ENCODE results near the gene SENP7. TPM values are rescaled to one million over a fixed set of nuclear protein-coding genes. Genes with fewer than 3 reads are reported as not detected.

Gene SENP7
- total and polyA plus RNA-seq, 2 experiments from 2014 or later = 5.0 to 9.0 TPM

DNA sequence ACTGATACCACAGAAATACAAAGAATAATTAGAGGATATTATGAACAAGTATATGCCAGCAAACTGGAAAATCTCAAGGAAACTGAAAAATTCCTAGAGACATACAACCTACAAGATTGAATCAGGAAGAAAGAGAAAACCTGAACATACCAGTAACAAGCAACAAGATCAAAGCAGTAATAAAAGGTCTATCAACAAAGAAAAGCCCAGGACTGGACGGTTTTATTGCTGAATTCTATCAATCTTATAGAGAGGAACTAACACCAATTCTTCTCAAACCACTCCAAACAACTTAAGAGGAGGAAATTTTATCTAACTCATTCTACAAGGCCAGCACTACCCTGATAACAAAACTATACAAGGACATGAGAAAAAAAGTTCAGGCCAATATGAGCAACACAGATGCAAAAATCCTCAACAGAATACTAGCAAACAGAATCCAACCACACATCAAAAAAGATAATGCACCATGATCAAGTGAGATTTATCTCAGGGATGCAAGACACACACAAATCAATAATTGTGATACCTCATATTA is 121.5 kb downstream of the SENP7 start:
- 0 out of 2 replicates have a peak, but pooled peaks cover 2% of the 10 kb centered on the region for H3K9me2 ChIP-seq (ENCODE audit: insufficient read depth)
- Mint-ChIP-seq H3K36me3 (ENCODE audit: low read depth) (no peaks in the 10 kb centered on the region), H3K9me3 (no peaks in the 10 kb centered on the region; the same call in 2 of the 3 replicates), H3K4me1 (no peaks in the 10 kb centered on the region), H3K4me3 (no peak overlapping the region), H3K27ac (no peak overlapping the region), H3K27me3 (ENCODE audit: insufficient read depth, low read depth, poor library complexity) (no peaks in the 10 kb centered on the region)
- H3K27ac ChIP-seq (ENCODE audit: low read depth) = no peak overlapping the region
- no peaks in the 10 kb centered on the region for H3F3A ChIP-seq (replicated peaks; ENCODE audit: low read depth)
- H3K4me2 ChIP-seq = no peak overlapping the region
- H2AFZ ChIP-seq = no peak overlapping the region
- H4K20me1 ChIP-seq (replicated peaks; ENCODE audit: insufficient read depth) = no peaks in the 10 kb centered on the region
- TF ChIP-seq EZH2 (IDR thresholded peaks at IDR 0.05; ENCODE audit: low read depth, unreplicated experiment) (no peak), NANOG (IDR thresholded peaks at IDR 0.05; ENCODE audit: borderline replicate concordance) (no peak), ZNF331 (CRISPR knock-in tag; IDR thresholded peaks at IDR 0.05; ENCODE audit: low read depth) (no peak), EZH2phosphoT487 (IDR thresholded peaks at IDR 0.05; ENCODE audit: unreplicated experiment) (no peak), STAT1 (IDR thresholded peaks at IDR 0.05; ENCODE audit: unreplicated experiment) (no peak), JUNB (IDR thresholded peaks at IDR 0.05; ENCODE audit: unreplicated experiment) (no peak), ZNF114 (CRISPR knock-in tag; IDR thresholded peaks at IDR 0.05) (no peak), POLR2AphosphoS5 (IDR thresholded peaks at IDR 0.05; ENCODE audit: low read depth) (no peak), CREB1 (CRISPR knock-in tag; IDR thresholded peaks at IDR 0.05; ENCODE audit: low read depth) (no peak)
- TF ChIP-seq, protein P1, sequence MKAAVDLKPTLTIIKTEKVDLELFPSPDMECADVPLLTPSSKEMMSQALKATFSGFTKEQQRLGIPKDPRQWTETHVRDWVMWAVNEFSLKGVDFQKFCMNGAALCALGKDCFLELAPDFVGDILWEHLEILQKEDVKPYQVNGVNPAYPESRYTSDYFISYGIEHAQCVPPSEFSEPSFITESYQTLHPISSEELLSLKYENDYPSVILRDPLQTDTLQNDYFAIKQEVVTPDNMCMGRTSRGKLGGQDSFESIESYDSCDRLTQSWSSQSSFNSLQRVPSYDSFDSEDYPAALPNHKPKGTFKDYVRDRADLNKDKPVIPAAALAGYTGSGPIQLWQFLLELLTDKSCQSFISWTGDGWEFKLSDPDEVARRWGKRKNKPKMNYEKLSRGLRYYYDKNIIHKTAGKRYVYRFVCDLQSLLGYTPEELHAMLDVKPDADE (IDR thresholded peaks at IDR 0.05) = no peak
- TF ChIP-seq, protein P2, sequence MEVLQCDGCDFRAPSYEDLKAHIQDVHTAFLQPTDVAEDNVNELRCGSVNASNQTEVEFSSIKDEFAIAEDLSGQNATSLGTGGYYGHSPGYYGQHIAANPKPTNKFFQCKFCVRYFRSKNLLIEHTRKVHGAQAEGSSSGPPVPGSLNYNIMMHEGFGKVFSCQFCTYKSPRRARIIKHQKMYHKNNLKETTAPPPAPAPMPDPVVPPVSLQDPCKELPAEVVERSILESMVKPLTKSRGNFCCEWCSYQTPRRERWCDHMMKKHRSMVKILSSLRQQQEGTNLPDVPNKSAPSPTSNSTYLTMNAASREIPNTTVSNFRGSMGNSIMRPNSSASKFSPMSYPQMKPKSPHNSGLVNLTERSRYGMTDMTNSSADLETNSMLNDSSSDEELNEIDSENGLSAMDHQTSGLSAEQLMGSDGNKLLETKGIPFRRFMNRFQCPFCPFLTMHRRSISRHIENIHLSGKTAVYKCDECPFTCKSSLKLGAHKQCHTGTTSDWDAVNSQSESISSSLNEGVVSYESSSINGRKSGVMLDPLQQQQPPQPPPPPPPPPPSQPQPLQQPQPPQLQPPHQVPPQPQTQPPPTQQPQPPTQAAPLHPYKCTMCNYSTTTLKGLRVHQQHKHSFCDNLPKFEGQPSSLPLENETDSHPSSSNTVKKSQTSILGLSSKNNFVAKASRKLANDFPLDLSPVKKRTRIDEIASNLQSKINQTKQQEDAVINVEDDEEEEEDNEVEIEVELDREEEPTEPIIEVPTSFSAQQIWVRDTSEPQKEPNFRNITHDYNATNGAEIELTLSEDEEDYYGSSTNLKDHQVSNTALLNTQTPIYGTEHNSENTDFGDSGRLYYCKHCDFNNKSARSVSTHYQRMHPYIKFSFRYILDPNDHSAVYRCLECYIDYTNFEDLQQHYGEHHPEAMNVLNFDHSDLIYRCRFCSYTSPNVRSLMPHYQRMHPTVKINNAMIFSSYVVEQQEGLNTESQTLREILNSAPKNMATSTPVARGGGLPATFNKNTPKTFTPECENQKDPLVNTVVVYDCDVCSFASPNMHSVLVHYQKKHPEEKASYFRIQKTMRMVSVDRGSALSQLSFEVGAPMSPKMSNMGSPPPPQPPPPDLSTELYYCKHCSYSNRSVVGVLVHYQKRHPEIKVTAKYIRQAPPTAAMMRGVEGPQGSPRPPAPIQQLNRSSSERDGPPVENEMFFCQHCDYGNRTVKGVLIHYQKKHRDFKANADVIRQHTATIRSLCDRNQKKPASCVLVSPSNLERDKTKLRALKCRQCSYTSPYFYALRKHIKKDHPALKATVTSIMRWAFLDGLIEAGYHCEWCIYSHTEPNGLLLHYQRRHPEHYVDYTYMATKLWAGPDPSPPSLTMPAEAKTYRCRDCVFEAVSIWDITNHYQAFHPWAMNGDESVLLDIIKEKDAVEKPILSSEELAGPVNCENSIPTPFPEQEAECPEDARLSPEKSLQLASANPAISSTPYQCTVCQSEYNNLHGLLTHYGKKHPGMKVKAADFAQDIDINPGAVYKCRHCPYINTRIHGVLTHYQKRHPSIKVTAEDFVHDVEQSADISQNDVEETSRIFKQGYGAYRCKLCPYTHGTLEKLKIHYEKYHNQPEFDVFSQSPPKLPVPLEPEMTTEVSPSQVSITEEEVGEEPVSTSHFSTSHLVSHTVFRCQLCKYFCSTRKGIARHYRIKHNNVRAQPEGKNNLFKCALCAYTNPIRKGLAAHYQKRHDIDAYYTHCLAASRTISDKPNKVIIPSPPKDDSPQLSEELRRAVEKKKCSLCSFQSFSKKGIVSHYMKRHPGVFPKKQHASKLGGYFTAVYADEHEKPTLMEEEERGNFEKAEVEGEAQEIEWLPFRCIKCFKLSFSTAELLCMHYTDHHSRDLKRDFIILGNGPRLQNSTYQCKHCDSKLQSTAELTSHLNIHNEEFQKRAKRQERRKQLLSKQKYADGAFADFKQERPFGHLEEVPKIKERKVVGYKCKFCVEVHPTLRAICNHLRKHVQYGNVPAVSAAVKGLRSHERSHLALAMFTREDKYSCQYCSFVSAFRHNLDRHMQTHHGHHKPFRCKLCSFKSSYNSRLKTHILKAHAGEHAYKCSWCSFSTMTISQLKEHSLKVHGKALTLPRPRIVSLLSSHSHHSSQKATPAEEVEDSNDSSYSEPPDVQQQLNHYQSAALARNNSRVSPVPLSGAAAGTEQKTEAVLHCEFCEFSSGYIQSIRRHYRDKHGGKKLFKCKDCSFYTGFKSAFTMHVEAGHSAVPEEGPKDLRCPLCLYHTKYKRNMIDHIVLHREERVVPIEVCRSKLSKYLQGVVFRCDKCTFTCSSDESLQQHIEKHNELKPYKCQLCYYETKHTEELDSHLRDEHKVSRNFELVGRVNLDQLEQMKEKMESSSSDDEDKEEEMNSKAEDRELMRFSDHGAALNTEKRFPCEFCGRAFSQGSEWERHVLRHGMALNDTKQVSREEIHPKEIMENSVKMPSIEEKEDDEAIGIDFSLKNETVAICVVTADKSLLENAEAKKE (CRISPR knock-in tag; IDR thresholded peaks at IDR 0.05) = no peak
- TF ChIP-seq, protein P3, sequence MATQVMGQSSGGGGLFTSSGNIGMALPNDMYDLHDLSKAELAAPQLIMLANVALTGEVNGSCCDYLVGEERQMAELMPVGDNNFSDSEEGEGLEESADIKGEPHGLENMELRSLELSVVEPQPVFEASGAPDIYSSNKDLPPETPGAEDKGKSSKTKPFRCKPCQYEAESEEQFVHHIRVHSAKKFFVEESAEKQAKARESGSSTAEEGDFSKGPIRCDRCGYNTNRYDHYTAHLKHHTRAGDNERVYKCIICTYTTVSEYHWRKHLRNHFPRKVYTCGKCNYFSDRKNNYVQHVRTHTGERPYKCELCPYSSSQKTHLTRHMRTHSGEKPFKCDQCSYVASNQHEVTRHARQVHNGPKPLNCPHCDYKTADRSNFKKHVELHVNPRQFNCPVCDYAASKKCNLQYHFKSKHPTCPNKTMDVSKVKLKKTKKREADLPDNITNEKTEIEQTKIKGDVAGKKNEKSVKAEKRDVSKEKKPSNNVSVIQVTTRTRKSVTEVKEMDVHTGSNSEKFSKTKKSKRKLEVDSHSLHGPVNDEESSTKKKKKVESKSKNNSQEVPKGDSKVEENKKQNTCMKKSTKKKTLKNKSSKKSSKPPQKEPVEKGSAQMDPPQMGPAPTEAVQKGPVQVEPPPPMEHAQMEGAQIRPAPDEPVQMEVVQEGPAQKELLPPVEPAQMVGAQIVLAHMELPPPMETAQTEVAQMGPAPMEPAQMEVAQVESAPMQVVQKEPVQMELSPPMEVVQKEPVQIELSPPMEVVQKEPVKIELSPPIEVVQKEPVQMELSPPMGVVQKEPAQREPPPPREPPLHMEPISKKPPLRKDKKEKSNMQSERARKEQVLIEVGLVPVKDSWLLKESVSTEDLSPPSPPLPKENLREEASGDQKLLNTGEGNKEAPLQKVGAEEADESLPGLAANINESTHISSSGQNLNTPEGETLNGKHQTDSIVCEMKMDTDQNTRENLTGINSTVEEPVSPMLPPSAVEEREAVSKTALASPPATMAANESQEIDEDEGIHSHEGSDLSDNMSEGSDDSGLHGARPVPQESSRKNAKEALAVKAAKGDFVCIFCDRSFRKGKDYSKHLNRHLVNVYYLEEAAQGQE (IDR thresholded peaks at IDR 0.05; ENCODE audit: unreplicated experiment) = no peak
- TF ChIP-seq, protein P4, sequence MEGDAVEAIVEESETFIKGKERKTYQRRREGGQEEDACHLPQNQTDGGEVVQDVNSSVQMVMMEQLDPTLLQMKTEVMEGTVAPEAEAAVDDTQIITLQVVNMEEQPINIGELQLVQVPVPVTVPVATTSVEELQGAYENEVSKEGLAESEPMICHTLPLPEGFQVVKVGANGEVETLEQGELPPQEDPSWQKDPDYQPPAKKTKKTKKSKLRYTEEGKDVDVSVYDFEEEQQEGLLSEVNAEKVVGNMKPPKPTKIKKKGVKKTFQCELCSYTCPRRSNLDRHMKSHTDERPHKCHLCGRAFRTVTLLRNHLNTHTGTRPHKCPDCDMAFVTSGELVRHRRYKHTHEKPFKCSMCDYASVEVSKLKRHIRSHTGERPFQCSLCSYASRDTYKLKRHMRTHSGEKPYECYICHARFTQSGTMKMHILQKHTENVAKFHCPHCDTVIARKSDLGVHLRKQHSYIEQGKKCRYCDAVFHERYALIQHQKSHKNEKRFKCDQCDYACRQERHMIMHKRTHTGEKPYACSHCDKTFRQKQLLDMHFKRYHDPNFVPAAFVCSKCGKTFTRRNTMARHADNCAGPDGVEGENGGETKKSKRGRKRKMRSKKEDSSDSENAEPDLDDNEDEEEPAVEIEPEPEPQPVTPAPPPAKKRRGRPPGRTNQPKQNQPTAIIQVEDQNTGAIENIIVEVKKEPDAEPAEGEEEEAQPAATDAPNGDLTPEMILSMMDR (conservative IDR thresholded peaks at IDR 0.05; ENCODE audit: low read depth in 2 of 2) = no peak
- no peaks in the 10 kb centered on the region for H3K27me3 ChIP-seq (ENCODE audit: insufficient read depth)
- ATAC-seq (no peak), DNase-seq (ENCODE audit: low spot score) (no peak)
- H3K4me1 ChIP-seq (ENCODE audit: insufficient read depth) = no peaks in the 10 kb centered on the region
- H3K4me3 ChIP-seq = no peak overlapping the region
- H3K79me2 ChIP-seq (replicated peaks; ENCODE audit: insufficient read depth) = no peaks in the 10 kb centered on the region
- no peaks in the 10 kb centered on the region for H3K36me3 ChIP-seq (ENCODE audit: insufficient read depth)
